Keratinocyte (primary cell): Measurements from ENCODE around the gene B3GNT2.

Experiments
- EZH2 ChIP-seq: IDR thresholded peaks from one replicate; pipeline ENCODE4 v1.6.1; 2012; ENCODE audit warnings: inconsistent platforms, mild to moderate bottlenecking, low read length, moderate library complexity
- TF ChIP-seq, protein P1 (sequence below), 3 experiments: IDR thresholded peaks in 1 of 3; conservative IDR thresholded peaks in 1 of 3; optimal IDR thresholded peaks in 1 of 3; 2 replicates in 2 of 3; 3 replicates in 1 of 3; pipeline versions ENCODE3 to v1.5.1; 2011; ENCODE audit warnings: low read length in 3 of 3, mild to moderate bottlenecking in 3 of 3, moderate library complexity in 2 of 3, control low read depth in 1 of 3, inconsistent platforms in 1 of 3; ENCODE audit not compliant: insufficient read depth in 2 of 3; ENCODE audit errors: extremely low read depth in 1 of 3

DNA sequence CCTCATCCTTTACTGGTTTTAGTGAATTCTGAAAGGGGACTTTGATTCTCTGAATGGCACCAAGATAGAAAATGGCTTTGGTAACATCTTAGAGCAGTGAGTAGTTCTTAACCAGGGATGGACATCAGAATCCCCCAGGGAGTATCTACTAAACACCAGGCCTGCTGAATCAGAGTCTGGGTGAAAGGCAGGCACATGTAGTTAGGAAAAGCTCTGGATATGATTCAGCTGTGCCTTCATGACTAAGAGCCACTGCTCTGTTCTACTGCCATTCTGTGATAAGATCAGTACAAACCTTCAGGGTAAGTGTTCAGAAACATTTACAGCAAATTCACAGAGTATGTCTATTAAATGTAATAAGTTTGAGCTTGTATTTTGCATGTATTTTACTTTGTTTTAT, 46.2 kb upstream of the B3GNT2 start:
- TF ChIP-seq, protein P1, sequence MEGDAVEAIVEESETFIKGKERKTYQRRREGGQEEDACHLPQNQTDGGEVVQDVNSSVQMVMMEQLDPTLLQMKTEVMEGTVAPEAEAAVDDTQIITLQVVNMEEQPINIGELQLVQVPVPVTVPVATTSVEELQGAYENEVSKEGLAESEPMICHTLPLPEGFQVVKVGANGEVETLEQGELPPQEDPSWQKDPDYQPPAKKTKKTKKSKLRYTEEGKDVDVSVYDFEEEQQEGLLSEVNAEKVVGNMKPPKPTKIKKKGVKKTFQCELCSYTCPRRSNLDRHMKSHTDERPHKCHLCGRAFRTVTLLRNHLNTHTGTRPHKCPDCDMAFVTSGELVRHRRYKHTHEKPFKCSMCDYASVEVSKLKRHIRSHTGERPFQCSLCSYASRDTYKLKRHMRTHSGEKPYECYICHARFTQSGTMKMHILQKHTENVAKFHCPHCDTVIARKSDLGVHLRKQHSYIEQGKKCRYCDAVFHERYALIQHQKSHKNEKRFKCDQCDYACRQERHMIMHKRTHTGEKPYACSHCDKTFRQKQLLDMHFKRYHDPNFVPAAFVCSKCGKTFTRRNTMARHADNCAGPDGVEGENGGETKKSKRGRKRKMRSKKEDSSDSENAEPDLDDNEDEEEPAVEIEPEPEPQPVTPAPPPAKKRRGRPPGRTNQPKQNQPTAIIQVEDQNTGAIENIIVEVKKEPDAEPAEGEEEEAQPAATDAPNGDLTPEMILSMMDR (optimal IDR thresholded peaks at IDR 0.05 in 1 of 3, IDR thresholded peaks at IDR 0.05 in 1 of 3, conservative IDR thresholded peaks at IDR 0.05 in 1 of 3; ENCODE audit: extremely low read depth in 1 of 3, insufficient read depth in 2 of 3, low read length in 3 of 3) = no peak
- TF ChIP-seq EZH2 = no peak
